HG02870 (cell line): ENCODE results near the gene NFX1.
A peak's percentile ranks its signal among the peaks of the same experiment; 100 is the strongest.
"Not testable (repeated sequence)": the region's sequence is repeated elsewhere in the genome, so short reads cannot be mapped to it uniquely, and the experiment has no call there.

Source experiments
- ATAC-seq: cut with Tn5 transposase; IDR thresholded peaks from one replicate; pipeline ENCODE4 v1.9.1; 2021; ENCODE audit warnings: mild to moderate bottlenecking, moderate library complexity; ENCODE audit not compliant: unreplicated experiment

Gene NFX1

DNA sequence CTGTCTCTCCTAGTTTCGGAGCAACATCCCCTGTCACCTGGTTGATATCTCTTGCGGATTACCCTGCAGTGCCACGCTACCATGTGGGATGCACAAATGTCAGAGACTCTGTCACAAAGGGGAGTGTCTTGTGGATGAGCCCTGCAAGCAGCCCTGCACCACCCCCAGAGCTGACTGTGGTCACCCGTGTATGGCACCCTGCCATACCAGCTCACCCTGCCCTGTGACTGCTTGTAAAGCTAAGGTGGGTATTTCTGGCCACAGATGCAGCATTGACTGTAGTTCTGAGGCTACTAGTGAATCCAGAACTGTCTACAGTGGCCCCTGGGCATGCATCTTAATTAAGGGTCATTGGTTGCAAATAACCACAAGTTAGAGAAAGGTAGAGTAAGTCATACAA, 61.2 kb downstream of the NFX1 start:
- no peak for ATAC-seq

DNA sequence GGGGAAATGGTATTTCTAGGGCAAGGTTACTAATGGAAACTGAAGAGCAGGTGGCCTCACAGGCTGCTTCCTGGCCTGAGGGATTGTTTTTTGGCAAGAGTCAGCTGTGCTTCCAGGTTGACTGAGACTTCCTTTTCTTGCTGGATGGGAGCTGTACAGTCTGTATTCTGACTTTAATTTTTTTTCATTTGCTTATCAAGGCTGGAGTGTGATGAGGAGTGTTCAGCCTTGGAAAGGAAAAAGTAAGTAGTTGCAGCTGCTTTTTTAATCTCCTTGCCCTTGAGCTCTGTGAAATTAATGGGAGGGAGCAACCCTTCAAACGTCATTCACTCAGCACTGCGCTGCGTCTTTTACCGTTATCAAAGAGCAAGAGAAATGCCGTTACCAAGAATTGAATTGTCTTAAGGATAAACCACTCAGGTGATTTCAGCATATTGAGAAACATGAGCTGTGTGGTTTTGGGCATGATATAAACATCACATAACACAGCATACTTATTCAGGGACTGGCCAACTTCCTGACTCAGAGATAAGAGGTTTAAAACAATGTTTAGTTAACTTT, 64.4 kb downstream of the NFX1 start:
- no peak for ATAC-seq

GRCh38 chr9:33355933-33356332, 65.6 kb downstream of the NFX1 start:
- no peak for ATAC-seq

DNA sequence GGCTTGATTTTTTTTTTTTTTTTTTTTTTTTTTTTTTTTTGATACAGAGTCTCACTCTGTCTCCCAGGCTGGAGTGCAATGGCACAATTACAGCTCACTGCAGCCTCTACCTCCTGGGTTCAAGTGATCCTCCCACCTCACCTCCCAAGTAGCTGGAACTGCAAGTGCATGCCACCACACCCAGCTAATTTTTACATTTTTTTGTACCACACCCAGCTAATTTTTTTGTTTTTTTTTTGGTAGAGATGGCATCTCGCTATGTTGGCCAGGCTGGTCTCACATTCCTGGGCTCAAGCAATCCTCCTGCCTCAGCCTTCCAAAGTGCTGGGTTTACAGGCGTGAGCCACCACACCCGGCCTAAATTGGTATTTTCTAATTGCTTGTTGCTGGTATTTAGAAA, 68.3 kb downstream of the NFX1 start:
- ATAC-seq = not testable (repeated sequence)

GRCh38 chr9:33364127-33364526, 73.8 kb downstream of the NFX1 start:
- no peak for ATAC-seq

GRCh38 chr9:33364814-33365213, 74.5 kb downstream of the NFX1 start:
- not testable (repeated sequence) for ATAC-seq

DNA sequence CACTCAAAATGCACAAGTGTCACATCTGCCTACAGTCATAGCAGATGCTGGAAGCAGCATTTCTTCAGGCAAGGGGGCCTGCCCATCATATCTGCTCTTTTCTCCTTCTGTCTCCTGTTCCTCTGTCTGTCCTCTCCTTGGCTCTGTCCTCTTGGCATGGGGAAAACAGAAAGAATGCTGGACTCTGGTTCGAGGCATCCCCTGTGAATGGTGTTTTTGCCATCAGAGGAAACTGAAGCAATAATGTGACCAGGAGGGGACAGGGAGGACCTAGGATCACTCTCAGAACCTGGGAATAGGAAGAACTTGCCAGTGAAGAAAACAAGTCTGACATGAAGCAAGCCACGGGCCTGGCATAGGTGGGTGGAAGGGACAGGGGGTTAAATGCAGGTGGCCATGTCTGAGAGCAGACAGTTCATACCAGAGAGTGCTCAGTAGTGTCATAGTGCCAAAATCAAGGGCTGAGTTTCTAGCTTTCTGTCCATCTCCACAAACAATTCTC, 76.7 kb downstream of the NFX1 start:
- no peak for ATAC-seq

GRCh38 chr9:33372900-33373299, 82.6 kb downstream of the NFX1 start:
- no peak for ATAC-seq

DNA sequence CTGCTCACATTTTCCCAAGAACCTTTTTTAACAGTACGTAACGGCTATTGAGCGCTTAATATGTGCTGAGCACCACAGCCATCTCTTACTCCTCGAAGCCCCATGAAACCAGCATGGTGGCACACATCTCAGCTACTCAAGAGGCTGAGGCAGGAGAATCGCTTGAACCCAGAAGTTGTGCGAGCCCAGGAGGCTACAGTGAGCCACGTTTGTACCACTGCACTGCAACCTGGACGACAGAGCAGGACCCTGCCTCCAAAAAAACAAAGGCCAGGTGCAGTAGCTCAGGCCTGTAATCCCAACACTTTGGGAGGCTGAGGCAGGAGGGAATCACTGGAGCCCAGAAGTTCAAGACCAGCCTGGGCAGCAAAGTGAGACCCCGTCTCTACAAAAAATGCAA, 83.9 kb downstream of the NFX1 start:
- no peak for ATAC-seq

GRCh38 chr9:33374634-33375237, 84.4 kb downstream of the NFX1 start:
- peak; percentile 71 for ATAC-seq

DNA sequence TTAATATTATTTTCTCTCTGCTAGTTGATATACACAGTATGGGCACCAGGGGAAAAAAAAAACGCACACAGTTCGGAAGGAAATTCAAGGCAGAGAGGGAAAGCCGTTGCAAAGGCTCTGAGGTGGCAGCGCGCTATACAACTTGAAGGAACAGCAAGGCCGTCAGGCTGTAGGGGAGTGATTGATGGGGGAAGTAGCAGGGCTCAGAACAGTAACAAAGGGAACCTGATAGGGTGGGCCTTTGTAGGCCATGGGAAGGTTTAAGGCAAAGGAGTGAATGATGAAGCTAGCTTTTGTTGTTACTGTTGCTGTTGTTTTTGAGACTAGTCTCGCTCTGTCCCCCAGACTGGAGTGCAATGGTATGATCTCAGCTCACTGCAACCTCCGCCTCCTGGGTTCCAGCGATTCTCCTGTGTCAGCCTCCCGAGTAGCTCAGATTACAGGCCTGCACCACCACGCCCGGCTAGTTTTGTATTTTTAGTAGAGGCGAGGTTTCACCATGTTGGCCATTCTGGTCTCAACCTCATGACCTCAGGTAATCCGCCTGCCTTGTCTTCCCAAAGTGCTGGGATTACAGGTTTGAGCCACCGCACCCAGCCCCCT, 85.0 kb downstream of the NFX1 start:
- ATAC-seq = no peak

DNA sequence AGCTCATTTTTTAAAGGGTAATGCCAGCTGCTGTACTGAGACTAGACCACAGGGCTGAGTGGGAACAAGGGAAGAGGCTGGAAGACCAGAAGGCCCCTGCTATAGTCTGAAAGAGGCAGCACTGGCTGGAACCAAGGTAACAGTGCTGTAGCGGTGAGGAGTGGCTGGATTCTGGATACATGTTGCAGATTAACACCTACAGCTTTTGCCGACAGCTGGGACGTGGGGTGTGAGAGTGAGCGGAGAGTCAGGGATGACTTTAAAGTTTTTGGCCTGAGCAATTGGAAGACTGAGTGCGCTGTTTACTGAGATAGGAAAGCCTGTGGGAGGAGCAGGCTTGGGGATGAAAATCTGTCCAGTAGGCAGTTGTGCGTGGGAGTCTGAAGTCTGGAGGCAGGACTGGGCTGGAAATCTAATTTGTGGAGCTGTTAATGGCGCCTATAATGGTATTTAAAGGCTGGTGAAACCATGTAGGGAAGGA, 85.6 kb downstream of the NFX1 start:
- ATAC-seq = no peak

- ATAC-seq = no peak
Observed at GRCh38 chr9:33377089-33377715, 86.9 kb downstream of the NFX1 start.

GRCh38 chr9:33378121-33378795, 87.9 kb downstream of the NFX1 start:
- no peak for ATAC-seq

DNA sequence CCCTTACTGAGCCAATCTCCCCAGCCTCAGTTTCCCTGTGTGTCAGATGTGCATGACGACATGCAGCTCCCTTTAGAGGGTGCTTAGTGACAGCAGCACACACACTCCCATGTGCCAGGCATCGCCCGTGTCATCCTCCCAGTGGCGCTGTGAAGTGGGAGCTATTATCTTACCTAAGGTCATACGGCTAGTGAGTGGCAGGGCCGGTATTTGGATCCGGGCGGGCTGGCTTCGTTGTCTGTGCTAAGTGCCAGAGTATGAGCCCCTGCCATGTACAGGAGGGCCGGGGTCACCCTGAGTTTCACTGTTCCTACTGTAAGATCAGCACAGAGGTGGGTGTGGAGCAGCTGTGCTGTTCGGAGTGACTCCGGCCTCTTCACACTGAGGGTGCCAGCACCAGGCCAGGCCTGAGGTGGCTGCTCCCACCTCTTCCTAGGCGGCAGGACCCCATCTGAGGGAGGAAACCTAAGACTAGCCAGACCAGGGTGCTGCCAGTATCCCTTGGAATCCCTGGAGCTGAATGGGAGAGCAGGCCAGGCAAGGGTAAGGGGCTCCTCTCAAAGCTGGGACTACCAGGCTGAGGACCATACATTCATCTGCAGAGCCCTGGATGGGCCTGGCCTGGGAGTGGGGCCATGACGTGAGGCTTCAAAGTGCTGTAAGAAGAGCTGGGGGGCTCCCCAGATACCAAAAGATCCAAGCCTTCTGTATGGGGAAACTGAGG, 89.5 kb downstream of the NFX1 start:
- no peak for ATAC-seq

- no peak for ATAC-seq
Observed at GRCh38 chr9:33380390-33381094, 90.2 kb downstream of the NFX1 start.

- ATAC-seq = no peak
Observed at GRCh38 chr9:33381231-33381791, 91.0 kb downstream of the NFX1 start.

DNA sequence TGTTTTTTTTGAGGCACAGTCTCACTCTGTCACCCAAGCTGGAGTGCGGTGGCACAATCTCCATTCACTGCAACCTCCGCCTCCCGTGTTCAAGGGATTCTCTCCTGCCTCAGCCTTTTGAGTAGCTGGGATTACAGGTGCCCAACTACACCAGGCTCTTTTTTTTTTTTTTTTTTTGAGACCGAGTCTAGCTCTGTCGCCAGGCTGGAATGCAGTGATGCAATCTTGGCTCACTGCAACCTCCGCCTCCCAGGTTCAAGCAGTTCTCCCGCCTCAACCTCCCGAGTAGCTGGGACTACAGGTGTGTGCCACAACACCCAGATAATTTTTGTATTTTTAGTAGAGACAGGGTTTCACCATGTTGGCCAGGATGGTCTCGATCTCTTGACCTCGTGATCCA, 92.1 kb downstream of the NFX1 start:
- ATAC-seq = not testable (repeated sequence)

DNA sequence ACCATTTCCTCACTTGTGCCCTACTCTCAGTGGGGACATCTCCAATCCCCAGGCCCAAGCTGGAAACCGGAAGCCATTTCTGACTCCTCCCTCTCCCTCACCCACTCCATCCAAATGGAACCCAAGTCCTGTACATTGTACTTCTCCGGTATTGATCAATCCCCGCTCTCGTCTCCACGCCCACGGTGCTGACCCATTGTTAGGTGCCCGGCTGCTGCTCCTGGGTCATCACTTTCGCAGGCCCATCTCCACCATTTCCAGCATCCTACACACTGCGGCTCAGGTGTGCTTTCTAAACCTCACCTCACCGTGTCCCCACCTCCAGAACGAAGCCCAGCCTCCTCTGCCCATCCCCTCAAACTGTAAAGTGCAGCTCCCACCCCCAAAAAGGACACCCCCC, 93.1 kb downstream of the NFX1 start:
- not testable (repeated sequence) for ATAC-seq

DNA sequence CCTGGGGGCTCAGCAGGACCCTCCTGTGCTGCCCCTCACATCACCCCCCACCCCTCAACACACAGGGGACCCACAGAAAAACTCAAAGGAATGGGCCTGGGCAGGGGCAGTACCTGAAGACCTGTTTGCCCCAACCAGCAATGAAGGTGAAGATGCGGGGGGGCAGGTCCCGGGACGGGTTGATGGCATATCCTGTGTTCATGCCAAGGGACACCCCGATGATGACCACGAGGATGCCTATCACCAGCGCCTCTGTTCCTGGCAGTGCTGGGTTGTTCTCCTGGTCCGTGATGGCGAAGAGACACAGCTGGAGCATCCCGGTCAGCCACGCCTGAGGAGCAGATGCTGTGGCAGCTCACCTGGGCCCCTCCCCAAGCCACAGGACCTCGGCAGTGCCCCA, 95.2 kb downstream of the NFX1 start:
- not testable (repeated sequence) for ATAC-seq
